ENCODE measurements around the gene NDUFA8. TPM values are rescaled to one million over a fixed set of nuclear protein-coding genes. Genes with fewer than 3 reads are reported as not detected.

NDUFA8 gene
- total RNA-seq, 1 experiment from 2014 or later: 70.7 TPM

DNA sequence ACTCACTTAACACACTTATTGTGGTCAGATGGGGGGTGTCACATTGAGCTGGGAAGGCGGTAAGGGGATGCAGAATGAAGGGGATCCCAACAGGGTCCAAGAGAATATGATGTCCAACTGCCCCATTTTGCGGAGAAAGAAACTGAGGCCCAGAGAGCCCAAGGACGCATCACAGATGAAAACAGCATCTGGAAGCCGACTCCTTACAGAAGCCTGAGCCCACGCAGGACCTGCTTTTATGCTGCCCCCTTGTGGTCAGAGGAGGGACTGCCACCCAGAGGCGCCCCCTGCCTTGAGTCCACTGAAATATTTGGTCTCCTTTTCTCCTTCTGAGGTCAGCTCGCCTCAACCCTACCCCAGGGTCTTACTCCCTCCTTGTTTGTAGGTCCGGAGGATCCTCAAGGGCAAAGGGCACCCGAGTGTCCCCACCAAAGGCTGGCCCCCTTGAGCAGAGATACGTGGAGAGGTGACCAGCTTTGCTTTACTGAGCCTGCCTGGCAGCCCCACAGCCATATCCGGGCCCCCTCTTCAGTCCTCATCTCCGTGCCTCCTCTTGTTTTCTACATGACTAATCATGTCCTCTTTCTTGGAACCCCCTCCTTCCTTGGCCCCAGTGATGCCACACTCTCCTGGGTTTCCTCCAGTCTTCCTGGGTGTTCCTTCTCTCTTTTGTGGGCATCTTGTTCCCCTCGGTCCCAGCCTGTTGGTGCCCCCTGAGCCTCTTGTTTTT is 36.5 kb downstream of the NDUFA8 start (continued):
- TF ChIP-seq, protein P1, sequence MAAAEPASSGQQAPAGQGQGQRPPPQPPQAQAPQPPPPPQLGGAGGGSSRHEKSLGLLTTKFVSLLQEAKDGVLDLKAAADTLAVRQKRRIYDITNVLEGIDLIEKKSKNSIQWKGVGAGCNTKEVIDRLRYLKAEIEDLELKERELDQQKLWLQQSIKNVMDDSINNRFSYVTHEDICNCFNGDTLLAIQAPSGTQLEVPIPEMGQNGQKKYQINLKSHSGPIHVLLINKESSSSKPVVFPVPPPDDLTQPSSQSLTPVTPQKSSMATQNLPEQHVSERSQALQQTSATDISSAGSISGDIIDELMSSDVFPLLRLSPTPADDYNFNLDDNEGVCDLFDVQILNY (CRISPR knock-in tag; IDR thresholded peaks at IDR 0.05): peak; percentile 19; the same call in 1 of the 2 replicates
- TF ChIP-seq, protein P2, sequence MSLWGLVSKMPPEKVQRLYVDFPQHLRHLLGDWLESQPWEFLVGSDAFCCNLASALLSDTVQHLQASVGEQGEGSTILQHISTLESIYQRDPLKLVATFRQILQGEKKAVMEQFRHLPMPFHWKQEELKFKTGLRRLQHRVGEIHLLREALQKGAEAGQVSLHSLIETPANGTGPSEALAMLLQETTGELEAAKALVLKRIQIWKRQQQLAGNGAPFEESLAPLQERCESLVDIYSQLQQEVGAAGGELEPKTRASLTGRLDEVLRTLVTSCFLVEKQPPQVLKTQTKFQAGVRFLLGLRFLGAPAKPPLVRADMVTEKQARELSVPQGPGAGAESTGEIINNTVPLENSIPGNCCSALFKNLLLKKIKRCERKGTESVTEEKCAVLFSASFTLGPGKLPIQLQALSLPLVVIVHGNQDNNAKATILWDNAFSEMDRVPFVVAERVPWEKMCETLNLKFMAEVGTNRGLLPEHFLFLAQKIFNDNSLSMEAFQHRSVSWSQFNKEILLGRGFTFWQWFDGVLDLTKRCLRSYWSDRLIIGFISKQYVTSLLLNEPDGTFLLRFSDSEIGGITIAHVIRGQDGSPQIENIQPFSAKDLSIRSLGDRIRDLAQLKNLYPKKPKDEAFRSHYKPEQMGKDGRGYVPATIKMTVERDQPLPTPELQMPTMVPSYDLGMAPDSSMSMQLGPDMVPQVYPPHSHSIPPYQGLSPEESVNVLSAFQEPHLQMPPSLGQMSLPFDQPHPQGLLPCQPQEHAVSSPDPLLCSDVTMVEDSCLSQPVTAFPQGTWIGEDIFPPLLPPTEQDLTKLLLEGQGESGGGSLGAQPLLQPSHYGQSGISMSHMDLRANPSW (CRISPR knock-in tag; conservative IDR thresholded peaks at IDR 0.05; ENCODE audit: low read depth): no peak
- TF ChIP-seq, protein P3, sequence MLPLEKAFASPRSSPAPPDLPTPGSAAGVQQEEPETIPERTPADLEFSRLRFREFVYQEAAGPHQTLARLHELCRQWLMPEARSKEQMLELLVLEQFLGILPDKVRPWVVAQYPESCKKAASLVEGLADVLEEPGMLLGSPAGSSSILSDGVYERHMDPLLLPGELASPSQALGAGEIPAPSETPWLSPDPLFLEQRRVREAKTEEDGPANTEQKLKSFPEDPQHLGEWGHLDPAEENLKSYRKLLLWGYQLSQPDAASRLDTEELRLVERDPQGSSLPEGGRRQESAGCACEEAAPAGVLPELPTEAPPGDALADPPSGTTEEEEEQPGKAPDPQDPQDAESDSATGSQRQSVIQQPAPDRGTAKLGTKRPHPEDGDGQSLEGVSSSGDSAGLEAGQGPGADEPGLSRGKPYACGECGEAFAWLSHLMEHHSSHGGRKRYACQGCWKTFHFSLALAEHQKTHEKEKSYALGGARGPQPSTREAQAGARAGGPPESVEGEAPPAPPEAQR (CRISPR knock-in tag; IDR thresholded peaks at IDR 0.05): no peak

DNA sequence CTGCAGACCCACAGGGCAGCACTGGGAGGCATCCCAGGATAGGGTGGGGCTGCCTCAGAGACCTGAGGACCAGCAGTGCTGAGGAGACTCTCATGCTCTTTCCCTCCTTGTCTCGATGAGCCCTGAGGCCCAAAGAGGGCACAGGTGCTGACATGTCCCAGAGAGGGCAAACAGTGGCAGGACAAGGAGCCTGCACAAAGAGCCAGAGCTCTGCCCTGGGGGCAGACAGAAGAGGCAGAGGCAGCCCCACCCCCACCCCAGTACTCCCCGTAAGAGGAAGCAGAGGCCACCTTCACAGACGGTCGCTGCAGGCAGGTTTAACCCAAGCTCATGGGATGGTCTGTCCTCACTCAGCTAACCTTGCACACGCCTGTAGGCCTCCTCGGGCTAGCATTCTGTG is 37.1 kb downstream of the NDUFA8 start:
- H3K27ac Mint-ChIP-seq: no peak overlapping the region
- TF ChIP-seq RORB (CRISPR knock-in tag; IDR thresholded peaks at IDR 0.05) (no peak), TCF7 (CRISPR knock-in tag; IDR thresholded peaks at IDR 0.05; ENCODE audit: low read depth) (no peak)
- TF ChIP-seq, protein P4, sequence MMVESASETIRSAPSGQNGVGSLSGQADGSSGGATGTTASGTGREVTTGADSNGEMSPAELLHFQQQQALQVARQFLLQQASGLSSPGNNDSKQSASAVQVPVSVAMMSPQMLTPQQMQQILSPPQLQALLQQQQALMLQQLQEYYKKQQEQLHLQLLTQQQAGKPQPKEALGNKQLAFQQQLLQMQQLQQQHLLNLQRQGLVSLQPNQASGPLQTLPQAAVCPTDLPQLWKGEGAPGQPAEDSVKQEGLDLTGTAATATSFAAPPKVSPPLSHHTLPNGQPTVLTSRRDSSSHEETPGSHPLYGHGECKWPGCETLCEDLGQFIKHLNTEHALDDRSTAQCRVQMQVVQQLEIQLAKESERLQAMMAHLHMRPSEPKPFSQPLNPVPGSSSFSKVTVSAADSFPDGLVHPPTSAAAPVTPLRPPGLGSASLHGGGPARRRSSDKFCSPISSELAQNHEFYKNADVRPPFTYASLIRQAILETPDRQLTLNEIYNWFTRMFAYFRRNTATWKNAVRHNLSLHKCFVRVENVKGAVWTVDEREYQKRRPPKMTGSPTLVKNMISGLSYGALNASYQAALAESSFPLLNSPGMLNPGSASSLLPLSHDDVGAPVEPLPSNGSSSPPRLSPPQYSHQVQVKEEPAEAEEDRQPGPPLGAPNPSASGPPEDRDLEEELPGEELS (CRISPR knock-in tag; IDR thresholded peaks at IDR 0.05): no peak
- TF ChIP-seq, protein P5, sequence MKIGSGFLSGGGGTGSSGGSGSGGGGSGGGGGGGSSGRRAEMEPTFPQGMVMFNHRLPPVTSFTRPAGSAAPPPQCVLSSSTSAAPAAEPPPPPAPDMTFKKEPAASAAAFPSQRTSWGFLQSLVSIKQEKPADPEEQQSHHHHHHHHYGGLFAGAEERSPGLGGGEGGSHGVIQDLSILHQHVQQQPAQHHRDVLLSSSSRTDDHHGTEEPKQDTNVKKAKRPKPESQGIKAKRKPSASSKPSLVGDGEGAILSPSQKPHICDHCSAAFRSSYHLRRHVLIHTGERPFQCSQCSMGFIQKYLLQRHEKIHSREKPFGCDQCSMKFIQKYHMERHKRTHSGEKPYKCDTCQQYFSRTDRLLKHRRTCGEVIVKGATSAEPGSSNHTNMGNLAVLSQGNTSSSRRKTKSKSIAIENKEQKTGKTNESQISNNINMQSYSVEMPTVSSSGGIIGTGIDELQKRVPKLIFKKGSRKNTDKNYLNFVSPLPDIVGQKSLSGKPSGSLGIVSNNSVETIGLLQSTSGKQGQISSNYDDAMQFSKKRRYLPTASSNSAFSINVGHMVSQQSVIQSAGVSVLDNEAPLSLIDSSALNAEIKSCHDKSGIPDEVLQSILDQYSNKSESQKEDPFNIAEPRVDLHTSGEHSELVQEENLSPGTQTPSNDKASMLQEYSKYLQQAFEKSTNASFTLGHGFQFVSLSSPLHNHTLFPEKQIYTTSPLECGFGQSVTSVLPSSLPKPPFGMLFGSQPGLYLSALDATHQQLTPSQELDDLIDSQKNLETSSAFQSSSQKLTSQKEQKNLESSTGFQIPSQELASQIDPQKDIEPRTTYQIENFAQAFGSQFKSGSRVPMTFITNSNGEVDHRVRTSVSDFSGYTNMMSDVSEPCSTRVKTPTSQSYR (CRISPR knock-in tag; IDR thresholded peaks at IDR 0.05): no peak
- TF ChIP-seq, protein P6, sequence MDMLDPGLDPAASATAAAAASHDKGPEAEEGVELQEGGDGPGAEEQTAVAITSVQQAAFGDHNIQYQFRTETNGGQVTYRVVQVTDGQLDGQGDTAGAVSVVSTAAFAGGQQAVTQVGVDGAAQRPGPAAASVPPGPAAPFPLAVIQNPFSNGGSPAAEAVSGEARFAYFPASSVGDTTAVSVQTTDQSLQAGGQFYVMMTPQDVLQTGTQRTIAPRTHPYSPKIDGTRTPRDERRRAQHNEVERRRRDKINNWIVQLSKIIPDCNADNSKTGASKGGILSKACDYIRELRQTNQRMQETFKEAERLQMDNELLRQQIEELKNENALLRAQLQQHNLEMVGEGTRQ (CRISPR knock-in tag; IDR thresholded peaks at IDR 0.05): no peak
- DNase-seq (ENCODE audit: low spot score) (no peak), ATAC-seq (peak; percentile 3; the same call in 1 of the 2 replicates)
- no peaks in the 10 kb centered on the region for H3K36me3 Mint-ChIP-seq
- ChIA-PET CTCF (interaction anchor here (0.6 to 24.3 kb wide), 27 partner anchors 9 to 675 kb away, joined by 3 to 627 read pairs (median 7); partner anchors contain the start of genes LHX6, MORN5, NDUFA8 and PTGS1), POLR2A (interaction anchor here (0.6 to 1.9 kb wide), 2 partner anchors 11 to 23 kb away, joined by 3 to 6 read pairs; no protein-coding TSS in a partner anchor)
- H3K4me1 Mint-ChIP-seq: peaks cover 23% of the 10 kb centered on the region
- H3K27me3 Mint-ChIP-seq (ENCODE audit: low read depth): peaks cover 31% of the 10 kb centered on the region
- no peaks in the 10 kb centered on the region for H3K9me3 Mint-ChIP-seq
- H3K4me3 Mint-ChIP-seq: no peak overlapping the region

DNA sequence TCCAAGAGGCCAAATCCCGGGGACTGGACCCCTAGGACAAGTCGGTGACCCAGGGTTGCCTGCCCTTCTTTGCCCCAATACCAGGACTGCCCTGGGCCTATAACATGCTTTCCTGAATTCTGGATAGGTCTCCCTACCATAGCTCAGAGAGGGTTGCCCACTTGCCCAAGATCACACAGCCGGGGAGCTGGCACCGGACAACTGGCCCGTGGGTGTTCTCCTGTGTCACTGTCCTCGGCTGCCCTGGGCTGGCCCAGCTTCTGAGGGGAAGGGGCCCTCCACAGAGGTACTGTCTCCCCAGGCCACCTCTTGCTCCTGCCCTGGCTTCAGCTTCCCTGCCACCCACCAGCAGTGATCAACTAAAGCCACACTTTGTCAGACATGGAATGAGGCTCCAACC is 37.6 kb downstream of the NDUFA8 start:
- Mint-ChIP-seq H3K9me3 (no peaks in the 10 kb centered on the region), H3K4me1 (peaks cover 21% of the 10 kb centered on the region), H3K27ac (no peak overlapping the region), H3K4me3 (no peak overlapping the region), H3K36me3 (no peaks in the 10 kb centered on the region), H3K27me3 (ENCODE audit: low read depth) (peaks cover 26% of the 10 kb centered on the region)
- ChIA-PET CTCF (interaction anchor here (0.6 to 24.3 kb wide), 17 partner anchors 9 to 234 kb away, joined by 3 to 627 read pairs (median 14); partner anchors contain the start of genes MORN5, NDUFA8 and TTLL11), POLR2A (interaction anchor here (0.6 kb wide), 2 partner anchors 11 to 27 kb away, joined by 3 read pairs; no protein-coding TSS in a partner anchor)
- DNase-seq (ENCODE audit: low spot score) (no peak), ATAC-seq (no peak)
- TF ChIP-seq NR3C1 (CRISPR knock-in tag; conservative IDR thresholded peaks at IDR 0.05; ENCODE audit: low read depth) (no peak), OVOL2 (CRISPR knock-in tag; IDR thresholded peaks at IDR 0.05; ENCODE audit: borderline replicate concordance) (no peak), ZNF138 (CRISPR knock-in tag; conservative IDR thresholded peaks at IDR 0.05) (no peak), IRF2 (CRISPR knock-in tag; IDR thresholded peaks at IDR 0.05; ENCODE audit: borderline replicate concordance, low read depth) (no peak), SMAD3 (CRISPR knock-in tag; IDR thresholded peaks at IDR 0.05; ENCODE audit: borderline replicate concordance) (no peak), CREM (CRISPR knock-in tag; IDR thresholded peaks at IDR 0.05) (no peak)
- TF ChIP-seq, protein P6 (CRISPR knock-in tag; IDR thresholded peaks at IDR 0.05): no peak
- TF ChIP-seq, protein P4 (CRISPR knock-in tag; IDR thresholded peaks at IDR 0.05): no peak

Measured in WTC11 (cell line).